CD14-positive monocyte (primary cell): ENCODE measurements around the gene BRF1. TPM values are rescaled to one million over a fixed set of nuclear protein-coding genes. Genes with fewer than 3 reads are reported as not detected.

ENCODE experiments used
- DNase-seq, 3 donors: peaks; one replicate each; pipeline ENCODE4 v3.0.0-alpha.2; 2011 to 2022
- H2AFZ ChIP-seq: 2 replicates; pipeline ENCODE4 v1.6.0; 2012; ENCODE audit warnings: mild to moderate bottlenecking, low read depth, low read length, inconsistent platforms; ENCODE audit not compliant: insufficient read depth, poor library complexity, severe bottlenecking
- H3K27ac ChIP-seq, 2 donors: 1 replicate in 1 of 2; 2 replicates in 1 of 2; pipeline ENCODE4 v1.5.1; 2012 to 2013; ENCODE audit warnings: low read length in 2 of 2, control low read depth in 1 of 2, inconsistent platforms in 1 of 2, low read depth in 1 of 2, mild to moderate bottlenecking in 1 of 2
- H3K27me3 ChIP-seq, 2 donors: one replicate each; pipeline versions ENCODE4 v1.6.0 to v1.6.1; 2011 to 2013; ENCODE audit warnings: low read length in 2 of 2; ENCODE audit not compliant: control insufficient read depth in 2 of 2, insufficient read depth in 2 of 2
- H3K36me3 ChIP-seq, 2 donors: replicated peaks in 1 of 2; 1 replicate in 1 of 2; 2 replicates in 1 of 2; pipeline versions ENCODE4 v1.5.1 to v1.6.1; 2012 to 2013; ENCODE audit warnings: low read length in 2 of 2, control low read depth in 1 of 2, inconsistent platforms in 1 of 2, mild to moderate bottlenecking in 1 of 2; ENCODE audit not compliant: insufficient read depth in 2 of 2, control insufficient read depth in 1 of 2
- H3K4me1 ChIP-seq, 2 donors: 1 replicate in 1 of 2; 2 replicates in 1 of 2; pipeline versions ENCODE4 v1.5.1 to v1.6.1; 2012 to 2013; ENCODE audit warnings: low read length in 2 of 2, control low read depth in 1 of 2, inconsistent platforms in 1 of 2, mild to moderate bottlenecking in 1 of 2, moderate library complexity in 1 of 2; ENCODE audit not compliant: insufficient read depth in 2 of 2, control insufficient read depth in 1 of 2
- H3K4me2 ChIP-seq: replicated peaks from 2 replicates; pipeline ENCODE3; 2012; ENCODE audit warnings: low read length, moderate library complexity, mild to moderate bottlenecking; ENCODE audit not compliant: poor library complexity, severe bottlenecking; ENCODE audit errors: extremely low read depth
- H3K4me3 ChIP-seq, 3 experiments: fragments of 200-600 bp in 1 of 3; sonication (generic) in 1 of 3; replicated peaks in 1 of 3; 1 replicate in 2 of 3; 2 replicates in 1 of 3; pipeline ENCODE4 v1.5.1; 2011 to 2013; ENCODE audit warnings: low read length in 3 of 3, mild to moderate bottlenecking in 3 of 3, control low read depth in 2 of 3, low read depth in 2 of 3, inconsistent platforms in 1 of 3, moderate library complexity in 1 of 3
- H3K79me2 ChIP-seq: 2 replicates; pipeline ENCODE4 v1.6.0; 2012; ENCODE audit warnings: mild to moderate bottlenecking, control low read depth, inconsistent platforms, low read length, moderate library complexity; ENCODE audit not compliant: insufficient read depth
- H3K9ac ChIP-seq: 2 replicates; pipeline ENCODE4 v1.6.0; 2017; ENCODE audit warnings: low read length, mild to moderate bottlenecking; ENCODE audit not compliant: insufficient read depth, poor library complexity, severe bottlenecking
- H3K9me3 ChIP-seq, 2 donors: replicated peaks in 1 of 2; 1 replicate in 1 of 2; 2 replicates in 1 of 2; pipeline versions ENCODE4 v1.5.1 to v1.6.1; 2012 to 2013; ENCODE audit warnings: low read length in 2 of 2, control low read depth in 1 of 2; ENCODE audit not compliant: control insufficient read depth in 1 of 2, insufficient read depth in 1 of 2
- H4K20me1 ChIP-seq: 2 replicates; pipeline ENCODE4 v1.6.0; 2012; ENCODE audit warnings: mild to moderate bottlenecking, low read length, control low read depth, moderate library complexity; ENCODE audit not compliant: insufficient read depth
- H3K27ac Mint-ChIP-seq, 7 donors: one replicate each; pipeline ENCODE4 v1.8.0; 2020; ENCODE audit warnings: mild to moderate bottlenecking in 7 of 7, mixed read lengths in 7 of 7, moderate library complexity in 6 of 7, inconsistent platforms in 2 of 7
- H3K27me3 Mint-ChIP-seq, 3 donors: one replicate each; pipeline ENCODE4 v1.8.0; 2021 to 2022; ENCODE audit warnings: low read depth in 3 of 3, mild to moderate bottlenecking in 3 of 3, mixed read lengths in 3 of 3, moderate library complexity in 3 of 3, inconsistent platforms in 1 of 3
- H3K36me3 Mint-ChIP-seq, 2 donors: one replicate each; pipeline ENCODE4 v1.8.0; 2020; ENCODE audit warnings: mixed read lengths in 2 of 2, inconsistent platforms in 1 of 2, mild to moderate bottlenecking in 1 of 2
- H3K4me1 Mint-ChIP-seq: one replicate; pipeline ENCODE4 v1.8.0; 2020; ENCODE audit warnings: mild to moderate bottlenecking, mixed read lengths
- H3K4me3 Mint-ChIP-seq, 2 donors: one replicate each; pipeline ENCODE4 v1.8.0; 2020; ENCODE audit warnings: mild to moderate bottlenecking in 2 of 2, mixed read lengths in 2 of 2, moderate library complexity in 1 of 2
- H3K9me3 Mint-ChIP-seq, 7 donors: one replicate each; pipeline ENCODE4 v1.8.0; 2020 to 2022; ENCODE audit warnings: mixed read lengths in 7 of 7, mild to moderate bottlenecking in 6 of 7, moderate library complexity in 6 of 7, inconsistent platforms in 2 of 7
- CTCF ChIP-seq: fragments of 200-600 bp; IDR thresholded peaks from one replicate; pipeline ENCODE4 v1.8.0; 2022; ENCODE audit warnings: antibody characterized with exemption, mild to moderate bottlenecking
- WGBS: methylation state at CpG from one replicate; pipeline ENCODE4 v1.1.5; 2013; ENCODE audit warnings: missing lambda C conversion rate; ENCODE audit not compliant: insufficient coverage; 5-methylcytosine and 5-hydroxymethylcytosine counted together
- intact Hi-C, 2 donors: fragments of 100-400 bp; cut with micrococcal nuclease; formaldehyde crosslinking; loops; one replicate each; pipeline versions ENCODE4 v1.15.0 to v1.15.1; 2023
- polyA plus RNA-seq, 3 donors: library from polyadenylated mRNA; depleted of rRNA in 1 of 3; unstranded in 2 of 3; stranded (reverse) in 1 of 3; fragments of 300-500 nt in 2 of 3; fragments of >200 nt in 1 of 3; fragmentation: Illumina TruSeq in 2 of 3; gene quantifications; 1 replicate in 2 of 3; 2 replicates in 1 of 3; pipeline ENCODE4 v1.2.3, GENCODE V29; 2012 to 2021

The BRF1 gene
- polyA plus RNA-seq, 3 donors: 2.3 to 20.5 (median 2.5) TPM

GRCh38 chr14:105192866-105193731 lies 107.7 kb downstream of the BRF1 start:
- H3K4me1 ChIP-seq: peaks cover 0 to 12% of the 10 kb centered on the region in 2 donors

More at GRCh38 chr14:105192866-105193731, 107.7 kb downstream of the BRF1 start:
- Histone ChIP-seq H3K9ac (no peak overlapping the region), H3K27me3 (peaks cover 19 to 59% of the 10 kb centered on the region in 2 donors), H3K9me3 (peaks cover 5 to 6% of the 10 kb centered on the region in 2 donors), H3K79me2 (no peaks in the 10 kb centered on the region), H3K4me3 (no peak overlapping the region), H3K36me3 (no peaks in the 10 kb centered on the region), H3K4me2 (peak overlapping the region; percentile 8), H2AFZ (no peak overlapping the region), H4K20me1 (no peaks in the 10 kb centered on the region), H3K27ac (no peak overlapping the region)
- Mint-ChIP-seq H3K9me3 (peaks cover 2 to 8% (median 4%) of the 10 kb centered on the region in 7 donors), H3K4me1 (peaks cover 7% of the 10 kb centered on the region), H3K27ac (no peak overlapping the region), H3K36me3 (no peaks in the 10 kb centered on the region), H3K4me3 (peak overlapping the region in 1 of 2 donors; percentile 42), H3K27me3 (peaks cover 47 to 77% (median 49%) of the 10 kb centered on the region in 3 donors)
- intact Hi-C loops: no loop called here
- DNase-seq: peak in 2 of 3 donors; percentile 7 to 44
- WGBS: 10% methylated on average over 20 of the region's 29 CpGs
- TF ChIP-seq CTCF: no peak
